Measurements from ENCODE around the gene ABCF2. TPM values are rescaled to one million over a fixed set of nuclear protein-coding genes. Genes with fewer than 3 reads are reported as not detected.

Gene ABCF2
- total and polyA plus RNA-seq, 8 donors = 7.1 to 13.6 (median 11.0) TPM

DNA sequence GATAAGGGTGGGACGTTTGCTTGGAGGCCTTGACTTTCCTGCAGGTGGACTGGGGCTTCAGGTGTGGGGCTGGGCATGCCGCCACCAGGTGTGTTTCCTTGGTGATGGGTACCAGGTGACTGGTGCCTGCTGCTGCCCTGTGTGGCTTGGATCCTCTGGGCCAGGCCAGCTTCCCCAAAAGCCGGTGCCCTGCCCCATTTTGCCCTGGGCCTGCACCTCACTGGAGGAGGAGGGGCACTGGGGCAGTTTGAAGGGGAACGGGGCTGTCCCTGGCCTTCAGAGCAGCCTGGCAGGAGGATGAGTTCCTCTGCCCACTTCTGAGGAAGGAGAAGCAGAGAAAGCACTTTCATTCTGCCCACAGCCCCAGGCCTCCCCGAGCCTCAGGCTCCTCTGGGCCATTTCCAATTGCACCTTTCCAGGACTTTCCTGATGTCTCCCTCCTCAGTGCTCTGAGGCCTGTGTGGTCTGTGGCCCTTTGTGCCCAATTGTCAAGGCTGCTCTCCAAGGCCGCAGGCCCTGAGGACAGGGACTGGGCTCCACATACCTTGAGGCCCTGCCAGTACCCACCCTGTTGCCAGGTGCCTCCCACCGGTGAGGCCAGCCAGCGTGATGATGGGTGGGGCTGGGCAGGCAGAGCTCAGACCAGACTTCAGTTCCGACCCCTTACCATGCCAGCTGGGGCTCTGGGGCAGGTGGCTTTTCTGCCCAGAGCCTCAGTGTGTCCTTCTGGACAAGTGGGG, 46.8 kb upstream of the ABCF2 start:
- WGBS, 2 donors = 62 to 66% methylated on average over 8 to 9 of the region's 9 CpGs
- H3K27ac ChIP-seq = peak overlapping the region in 1 of 4 donors; percentile 9
- FAIRE-seq = no peak

DNA sequence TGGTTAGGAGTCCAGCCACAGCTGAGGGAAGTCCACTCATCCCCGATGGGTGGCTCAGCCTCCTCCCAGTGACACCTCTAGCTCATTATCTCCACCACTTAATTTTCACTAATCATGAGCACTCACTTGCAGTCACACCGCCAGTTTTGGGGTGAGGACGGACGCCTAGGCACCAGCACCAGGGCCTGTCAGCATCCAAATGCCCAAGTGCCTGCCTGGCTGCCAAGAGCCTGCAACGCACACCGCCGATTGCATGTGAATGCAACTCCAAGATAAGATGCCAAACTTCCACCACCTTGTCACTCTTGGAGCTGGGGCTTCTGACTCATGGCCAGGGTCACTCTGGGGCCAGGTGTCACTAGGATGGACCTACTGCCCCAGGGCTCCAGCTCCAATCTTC, 45.9 kb upstream of the ABCF2 start:
- no peaks in the 10 kb centered on the region for H3K36me3 ChIP-seq
- ATAC-seq = no peak
- 73 to 74% methylated on average over 7 of the region's 7 CpGs for WGBS, 2 donors

More for the DNA sequence above, 46.8 kb upstream of the ABCF2 start:
- Histone ChIP-seq H3K4me3 (no peak overlapping the region), H3K27me3 (no peaks in the 10 kb centered on the region), H3K9me3 (no peaks in the 10 kb centered on the region), H3K4me1 (peaks cover 0 to 12% (median 0%) of the 10 kb centered on the region in 3 donors), H3K36me3 (no peaks in the 10 kb centered on the region)
- intact Hi-C loops (cut with DNase I) = no loop called here
- DNase-seq (no peak), ATAC-seq (peak in 1 of 4 donors; percentile 12)
- TF ChIP-seq, protein P1, sequence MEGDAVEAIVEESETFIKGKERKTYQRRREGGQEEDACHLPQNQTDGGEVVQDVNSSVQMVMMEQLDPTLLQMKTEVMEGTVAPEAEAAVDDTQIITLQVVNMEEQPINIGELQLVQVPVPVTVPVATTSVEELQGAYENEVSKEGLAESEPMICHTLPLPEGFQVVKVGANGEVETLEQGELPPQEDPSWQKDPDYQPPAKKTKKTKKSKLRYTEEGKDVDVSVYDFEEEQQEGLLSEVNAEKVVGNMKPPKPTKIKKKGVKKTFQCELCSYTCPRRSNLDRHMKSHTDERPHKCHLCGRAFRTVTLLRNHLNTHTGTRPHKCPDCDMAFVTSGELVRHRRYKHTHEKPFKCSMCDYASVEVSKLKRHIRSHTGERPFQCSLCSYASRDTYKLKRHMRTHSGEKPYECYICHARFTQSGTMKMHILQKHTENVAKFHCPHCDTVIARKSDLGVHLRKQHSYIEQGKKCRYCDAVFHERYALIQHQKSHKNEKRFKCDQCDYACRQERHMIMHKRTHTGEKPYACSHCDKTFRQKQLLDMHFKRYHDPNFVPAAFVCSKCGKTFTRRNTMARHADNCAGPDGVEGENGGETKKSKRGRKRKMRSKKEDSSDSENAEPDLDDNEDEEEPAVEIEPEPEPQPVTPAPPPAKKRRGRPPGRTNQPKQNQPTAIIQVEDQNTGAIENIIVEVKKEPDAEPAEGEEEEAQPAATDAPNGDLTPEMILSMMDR (IDR thresholded peaks at IDR 0.05) = no peak

GRCh38 chr7:151272405-151272804, 45.4 kb upstream of the ABCF2 start:
- Histone ChIP-seq H3K9me3 (no peaks in the 10 kb centered on the region), H3K4me1 (peaks cover 0 to 12% (median 0%) of the 10 kb centered on the region in 3 donors), H3K4me3 (no peak overlapping the region), H3K27ac (peak overlapping the region in 3 of 4 donors; percentile 31 to 74 (median 66)), H3K36me3 (no peaks in the 10 kb centered on the region), H3K27me3 (no peaks in the 10 kb centered on the region)
- TF ChIP-seq, protein P1 (IDR thresholded peaks at IDR 0.05) = no peak
- DNase-seq (no peak), FAIRE-seq (no peak), ATAC-seq (no peak)
- intact Hi-C loops (cut with DNase I) = no loop called here
- WGBS, 2 donors = 58 to 64% methylated on average over 10 of the region's 10 CpGs

More for the DNA sequence above, 45.9 kb upstream of the ABCF2 start:
- Histone ChIP-seq H3K4me1 (peaks cover 0 to 12% (median 0%) of the 10 kb centered on the region in 3 donors), H3K4me3 (no peak overlapping the region), H3K9me3 (no peaks in the 10 kb centered on the region), H3K27ac (peak overlapping the region in 3 of 4 donors; percentile 31 to 74 (median 66)), H3K27me3 (no peaks in the 10 kb centered on the region)
- no peak for FAIRE-seq
- intact Hi-C loops (cut with DNase I) = no loop called here
- TF ChIP-seq, protein P1 (IDR thresholded peaks at IDR 0.05) = no peak
- no peak for DNase-seq

DNA sequence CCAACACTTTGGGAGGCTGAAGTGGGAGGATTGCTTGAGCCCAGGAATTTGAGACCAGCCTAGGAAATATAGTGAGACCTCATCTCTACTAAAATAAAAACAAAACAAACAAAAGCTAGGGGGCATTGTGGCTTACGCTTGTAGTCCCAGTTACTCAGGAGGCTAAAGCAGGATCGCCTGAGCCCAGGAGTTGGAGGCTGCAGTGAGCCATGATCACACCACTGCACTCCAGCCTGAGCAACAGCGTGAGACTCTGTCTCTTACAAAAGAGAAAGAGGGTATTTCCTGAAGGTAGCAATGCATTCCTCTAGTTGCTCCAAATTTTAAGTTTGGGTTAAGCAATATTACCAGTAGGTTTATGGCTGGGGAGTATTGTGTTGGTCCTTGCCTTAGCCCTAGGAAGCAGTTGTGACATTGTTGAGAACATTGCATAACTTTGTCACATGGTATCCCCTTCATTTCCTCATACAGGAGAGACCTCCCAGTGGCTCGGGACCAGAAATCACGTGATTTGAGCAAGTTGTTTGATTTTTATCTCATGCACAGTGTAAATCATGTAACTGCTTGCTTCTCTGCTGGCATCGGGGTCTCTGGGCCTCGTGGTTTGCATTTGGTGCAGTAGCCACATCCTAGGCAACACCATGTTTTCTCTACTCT, 44.8 kb upstream of the ABCF2 start:
- H3K27me3 ChIP-seq = no peaks in the 10 kb centered on the region
- peaks cover 0 to 12% (median 0%) of the 10 kb centered on the region in 3 donors for H3K4me1 ChIP-seq
- H3K9me3 ChIP-seq = no peaks in the 10 kb centered on the region
- ATAC-seq (peak; percentile 63 to 80 (median 76)), DNase-seq (peak in 4 of 6 donors; percentile 40 to 53 (median 43)), FAIRE-seq (no peak)
- TF ChIP-seq, protein P1 (IDR thresholded peaks at IDR 0.05) = no peak
- intact Hi-C loops (cut with DNase I) = no loop called here
- H3K36me3 ChIP-seq = no peaks in the 10 kb centered on the region
- H3K27ac ChIP-seq = peak overlapping the region in 3 of 4 donors; percentile 31 to 74 (median 66)
- H3K4me3 ChIP-seq = no peak overlapping the region
- WGBS, 2 donors = 42 to 45% methylated on average over 7 of the region's 7 CpGs
